GM21737 (cell line): Measurements from ENCODE around the gene ALDH1L1.

Experiments used
- ATAC-seq: cut with Tn5 transposase; IDR thresholded peaks from one replicate; pipeline ENCODE4 v1.9.1; 2021; ENCODE audit warnings: mild to moderate bottlenecking, moderate library complexity; ENCODE audit not compliant: unreplicated experiment

ALDH1L1 gene

DNA sequence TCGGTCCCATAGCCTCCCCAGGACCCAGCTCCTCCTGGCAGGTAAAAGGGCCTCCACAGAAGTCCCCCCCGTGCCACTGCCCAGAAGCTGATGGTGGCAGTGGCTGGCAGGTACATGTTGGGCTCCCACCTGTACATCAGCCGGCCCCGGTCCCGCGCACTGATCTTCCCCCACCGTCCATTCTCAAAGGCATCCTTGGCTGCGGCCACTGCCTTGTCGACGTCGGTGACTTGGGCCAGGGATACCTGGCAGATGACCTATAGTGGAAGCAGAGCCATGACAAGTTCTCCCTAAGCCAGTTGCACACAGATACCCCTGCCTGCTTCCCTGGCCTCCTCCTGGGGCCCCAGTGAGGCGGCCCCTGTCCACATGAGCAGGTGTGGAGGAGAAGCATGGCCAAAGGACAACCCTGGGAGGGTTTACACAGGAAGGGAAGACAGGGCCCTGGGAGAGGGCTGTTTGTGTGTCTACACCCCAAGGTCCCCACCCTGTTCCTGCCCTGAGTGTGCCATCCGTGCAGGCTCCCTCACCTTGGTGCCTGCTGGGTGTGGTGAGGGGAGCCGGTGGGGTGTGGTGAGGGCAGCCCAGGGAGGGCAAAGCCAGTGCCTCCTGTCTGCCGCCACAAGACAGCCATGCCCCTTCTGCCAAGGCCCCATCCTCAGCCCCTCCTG is 44.8 kb downstream of the ALDH1L1 start:
- ATAC-seq, result no peak

DNA sequence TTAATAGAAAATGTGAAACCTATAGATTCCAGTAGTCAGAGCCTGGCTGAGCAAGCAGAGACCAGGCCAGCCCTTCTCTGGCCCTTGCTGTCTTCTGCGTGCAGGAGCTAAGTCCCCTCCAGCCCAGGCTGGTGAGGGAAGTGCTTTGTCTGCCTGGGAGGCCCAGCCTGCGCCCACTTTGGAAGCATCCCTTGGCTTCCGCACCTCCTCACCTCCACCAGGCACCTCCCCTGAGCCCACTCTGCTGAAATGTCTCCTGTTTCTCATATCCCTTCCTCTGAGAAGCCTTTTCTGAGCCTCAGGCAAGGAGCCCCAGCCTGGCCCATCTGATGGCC is 45.3 kb downstream of the ALDH1L1 start:
- no peak for ATAC-seq

DNA sequence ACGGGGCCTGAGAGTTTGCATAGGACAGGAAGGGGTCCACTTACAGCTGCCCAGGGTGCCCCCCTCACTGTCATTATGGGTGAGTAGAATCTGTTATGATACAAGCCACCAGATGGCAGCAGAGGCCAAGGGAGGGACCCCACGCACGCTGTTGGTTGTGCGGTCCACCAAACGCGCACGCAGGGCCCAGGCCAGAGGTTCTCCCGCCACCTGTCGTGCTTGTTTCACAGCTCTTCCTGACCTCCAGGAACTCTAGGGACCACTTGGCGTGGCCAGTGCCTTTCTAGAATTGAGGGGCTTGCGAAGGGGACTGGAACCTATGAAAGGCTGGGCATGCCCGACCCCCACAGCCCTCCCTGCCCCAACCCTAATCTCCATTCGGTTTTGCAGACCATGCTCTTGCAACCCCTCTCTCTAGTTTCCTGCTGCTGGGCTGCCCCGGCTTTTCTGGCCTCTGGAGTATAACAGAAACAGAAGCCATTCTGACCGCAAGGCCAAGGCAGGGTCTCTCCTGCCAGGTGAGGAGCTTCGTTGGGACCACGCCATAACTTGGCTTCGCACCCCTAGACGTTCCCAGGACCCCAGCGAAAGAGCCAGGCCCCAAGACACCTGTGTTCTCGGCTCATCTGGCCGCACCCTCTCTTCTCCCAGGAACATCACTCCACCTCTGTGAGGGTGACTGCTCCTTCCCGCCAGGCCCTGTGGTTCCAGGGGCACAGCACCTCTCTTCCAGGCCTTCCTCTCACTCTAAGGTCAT is 46.0 kb downstream of the ALDH1L1 start:
- ATAC-seq, result no peak

DNA sequence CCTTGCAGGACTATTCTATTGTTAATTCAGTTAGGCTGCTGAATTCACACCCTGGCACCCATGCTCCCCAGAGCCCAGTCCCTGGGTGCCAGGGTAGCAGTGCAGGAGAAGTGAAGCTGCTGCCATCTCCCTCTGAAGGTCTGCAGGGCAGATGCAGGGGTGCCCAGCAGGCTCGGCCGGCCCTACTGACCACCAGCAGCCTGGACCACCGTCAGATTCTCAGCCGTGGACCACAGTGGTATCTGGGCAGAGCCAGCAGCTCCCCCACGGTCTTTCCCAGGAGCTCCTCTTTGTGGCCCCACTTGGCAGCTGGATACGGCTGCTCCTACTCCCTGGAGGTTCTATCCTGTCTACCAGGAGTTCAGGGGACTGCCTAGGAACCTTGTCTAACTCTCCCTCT is 46.8 kb downstream of the ALDH1L1 start:
- no peak for ATAC-seq

DNA sequence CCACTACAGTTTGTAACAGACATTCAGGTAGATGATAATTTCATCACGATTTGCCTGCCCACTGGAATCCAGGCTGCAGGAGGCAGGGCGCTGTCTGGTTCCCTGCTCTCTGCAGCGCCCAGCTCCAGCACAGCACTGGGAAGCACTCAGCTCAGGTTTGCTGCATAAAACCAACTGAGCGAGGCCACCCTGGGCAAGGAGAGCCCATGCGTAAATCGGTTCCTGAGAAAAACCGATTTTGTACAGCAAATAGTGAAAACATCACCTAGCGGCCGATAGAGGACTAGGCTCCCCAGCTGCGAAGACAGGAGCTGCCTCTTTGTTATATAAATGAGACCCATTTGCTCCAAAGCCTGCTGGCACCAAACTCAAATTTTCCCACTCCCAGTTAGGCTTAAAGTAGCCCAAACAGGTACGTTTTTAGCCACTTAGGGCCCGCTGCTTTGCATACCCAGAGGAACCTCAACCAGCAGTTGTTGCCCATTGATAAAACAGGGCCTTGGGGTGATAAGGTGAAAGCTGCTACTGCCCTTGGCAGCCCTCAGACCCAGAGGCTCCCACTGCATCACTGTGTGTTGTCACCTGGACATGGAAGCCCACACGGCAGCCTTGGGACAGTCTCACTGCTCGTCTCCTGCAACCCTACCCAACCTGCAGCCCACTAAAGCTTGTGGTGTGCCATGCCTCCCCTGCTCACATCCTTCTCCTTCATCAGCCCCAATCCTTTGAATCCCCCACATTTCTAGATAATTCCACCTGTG is 47.5 kb downstream of the ALDH1L1 start:
- no peak for ATAC-seq

DNA sequence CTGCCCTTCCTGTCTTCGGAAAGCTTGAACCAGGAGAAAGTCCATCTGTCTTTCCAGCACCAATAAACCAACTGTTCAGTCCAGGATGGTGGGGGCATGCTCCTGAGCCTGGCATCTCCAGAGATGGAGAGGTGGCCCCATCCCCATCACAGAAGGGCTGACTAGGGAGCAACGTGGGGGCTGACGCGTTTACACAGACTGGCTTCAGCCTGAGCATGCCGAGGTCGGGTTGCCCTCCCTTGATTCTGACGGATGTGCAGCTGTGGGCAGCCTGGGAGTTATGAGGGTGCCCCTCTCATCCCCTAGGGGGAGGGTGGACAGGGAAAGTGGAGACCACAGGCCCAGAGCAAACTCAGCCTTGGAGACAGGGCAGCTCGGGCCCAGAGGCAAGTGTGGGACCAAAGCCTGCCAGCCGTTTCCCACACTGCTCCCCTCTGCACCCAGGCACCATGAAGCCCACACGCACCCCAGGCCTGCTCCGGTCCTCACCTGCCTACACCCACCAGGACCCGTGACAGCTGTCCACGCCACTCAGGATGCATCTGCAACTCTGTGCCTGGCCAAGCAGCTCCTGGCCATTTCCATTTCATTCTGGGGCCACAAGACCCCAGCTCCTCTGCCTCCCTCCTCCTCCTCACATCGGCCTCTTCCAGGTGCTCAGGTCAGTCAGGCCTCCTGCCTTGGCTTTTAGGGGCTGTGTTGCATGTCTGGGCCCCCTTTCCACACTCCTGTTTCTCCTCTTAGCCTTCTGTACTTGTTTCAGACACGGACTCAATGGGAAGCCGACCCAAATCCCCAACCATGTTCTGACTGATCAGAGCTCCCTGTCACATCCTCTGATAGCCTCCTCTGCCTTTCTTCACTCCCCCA is 48.3 kb downstream of the ALDH1L1 start:
- no peak for ATAC-seq

DNA sequence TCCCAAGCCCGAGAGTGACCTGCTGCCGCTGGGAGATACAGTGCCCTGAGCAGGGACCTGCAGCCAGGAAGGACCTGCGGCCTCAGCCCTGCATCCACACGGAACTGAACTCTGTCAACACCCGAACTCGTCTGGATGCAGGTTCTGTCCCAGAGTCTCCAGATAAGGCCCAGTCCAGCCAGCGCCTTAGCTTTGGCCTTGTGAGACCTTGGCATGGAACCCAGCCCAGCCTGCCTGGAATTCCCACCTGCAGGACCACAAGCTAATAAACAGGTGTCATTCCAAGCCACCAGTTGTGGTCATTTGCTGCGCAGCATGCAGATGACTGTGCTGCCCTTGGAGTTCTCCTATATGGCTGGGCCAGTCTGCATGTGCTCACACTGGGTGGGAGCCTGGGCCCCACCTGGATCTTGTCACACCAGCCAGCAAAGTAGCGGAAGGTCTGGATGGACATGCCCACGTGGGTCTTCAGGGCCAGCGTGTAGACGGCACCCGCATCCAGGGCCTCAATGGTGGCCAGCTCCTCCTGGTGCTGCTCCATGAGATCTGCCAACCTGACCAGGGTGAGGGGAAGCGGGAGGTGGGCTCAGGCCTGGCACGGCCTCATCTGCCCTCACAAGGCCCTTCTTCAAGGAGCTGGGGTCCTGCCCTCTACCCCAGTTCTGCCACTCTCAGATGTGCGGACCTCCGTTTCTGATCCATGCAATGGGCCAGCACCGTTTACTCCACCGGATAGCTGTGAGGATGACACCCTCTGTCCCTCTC is 49.2 kb downstream of the ALDH1L1 start:
- no peak for ATAC-seq

DNA sequence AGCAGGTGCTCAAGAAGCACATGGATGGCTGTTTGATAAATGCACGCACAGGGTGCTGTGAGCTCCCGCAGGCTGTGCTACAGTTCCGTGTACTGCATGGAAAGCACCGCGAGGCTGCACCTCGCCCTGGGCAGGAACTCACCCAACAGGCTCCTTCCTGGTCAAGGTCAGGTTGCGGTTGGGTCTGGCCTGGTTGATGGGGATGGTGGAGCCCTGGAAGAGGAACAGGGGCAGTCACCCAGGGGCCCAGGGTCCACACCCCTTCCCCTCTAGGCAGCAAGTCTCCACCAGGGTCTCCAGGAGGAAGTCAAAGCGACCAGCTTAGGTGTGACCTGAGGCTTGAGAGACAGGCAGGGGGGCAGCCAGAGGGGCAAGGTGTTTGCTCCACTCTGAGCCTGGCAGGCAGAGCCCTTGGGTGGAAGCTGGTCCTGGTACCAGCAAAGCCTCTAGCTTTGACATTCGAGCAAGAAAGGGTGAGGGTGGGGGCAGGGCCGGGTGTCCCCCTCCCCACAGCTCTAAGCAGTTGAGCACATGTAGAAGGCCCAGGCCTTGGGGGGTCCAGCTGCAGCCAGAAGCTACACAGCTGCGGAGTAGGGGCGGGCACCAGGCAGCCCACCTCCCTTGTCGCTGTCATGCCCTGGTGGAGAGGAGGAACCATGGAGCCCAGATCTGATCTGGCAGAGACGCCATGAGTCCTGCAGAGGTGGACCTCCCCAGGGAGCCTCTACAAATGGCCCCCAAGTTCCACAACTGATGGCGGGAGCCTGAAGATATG is 50.1 kb downstream of the ALDH1L1 start:
- no peak for ATAC-seq

DNA sequence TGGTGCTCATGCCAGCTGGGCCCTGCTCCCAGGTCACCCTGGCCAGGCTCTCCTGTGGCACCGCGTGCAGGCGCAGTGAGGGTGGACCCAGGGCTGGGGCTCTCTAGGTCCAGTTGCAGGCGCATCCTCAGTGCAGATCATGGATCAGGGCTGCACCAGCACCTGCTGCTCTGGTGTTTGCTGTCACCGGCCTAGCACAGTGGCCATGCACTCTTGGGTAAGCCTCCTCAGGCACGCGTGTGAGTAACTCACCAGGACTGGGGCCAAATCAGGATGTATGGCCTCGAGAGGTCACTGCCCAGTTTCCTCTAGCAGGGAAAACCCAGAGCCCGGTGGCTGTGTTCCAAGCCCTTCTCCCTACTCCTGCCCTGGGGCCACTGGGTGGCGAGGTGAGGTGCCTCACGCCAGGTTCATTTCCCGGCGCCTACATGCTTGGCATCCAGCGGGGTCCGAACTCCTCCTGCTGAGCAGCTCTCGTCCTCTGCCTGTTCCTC is 50.9 kb downstream of the ALDH1L1 start:
- ATAC-seq, result no peak

DNA sequence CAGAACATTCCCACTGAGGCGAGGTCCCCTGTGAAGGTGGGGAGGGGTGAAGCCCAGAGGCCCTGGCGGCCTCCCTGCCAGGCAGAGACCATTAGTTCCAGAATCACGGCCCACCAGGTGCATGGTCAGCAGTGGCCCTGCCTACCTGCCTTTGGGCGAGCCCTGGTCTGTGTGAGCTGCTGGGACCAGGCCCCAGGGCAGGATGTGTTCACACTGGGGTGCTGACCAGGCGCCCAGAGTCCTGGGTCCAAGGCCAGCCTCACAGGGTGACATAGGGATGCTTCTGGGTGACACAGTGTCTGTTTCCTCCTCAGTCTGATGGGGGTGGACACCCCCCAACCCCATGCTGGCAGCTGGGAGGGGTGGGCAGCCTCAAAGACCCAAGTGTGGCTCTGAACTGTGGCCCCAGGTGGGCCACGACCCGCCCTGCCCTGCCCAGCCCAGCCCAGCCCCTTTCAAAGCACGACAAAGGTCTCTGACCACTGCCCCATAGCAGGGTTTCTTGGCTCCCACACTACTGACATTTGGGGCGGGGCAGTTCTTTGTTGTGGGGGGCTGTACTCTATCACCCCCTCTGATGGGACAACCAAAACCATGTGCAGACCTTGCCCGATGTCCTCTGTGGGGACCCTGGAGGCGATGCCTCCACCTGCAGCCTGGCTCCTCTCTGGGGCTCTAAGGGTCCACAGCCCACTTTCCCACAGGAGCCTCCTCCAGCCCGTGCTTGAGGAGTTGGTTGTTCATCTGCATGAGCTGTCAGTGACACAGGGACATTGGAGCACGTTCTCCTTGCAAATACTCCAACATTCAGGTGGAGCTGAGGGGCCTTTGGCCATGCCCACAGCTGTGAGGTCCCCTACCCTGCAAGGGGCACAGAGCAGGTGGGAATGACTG is 51.6 kb downstream of the ALDH1L1 start:
- no peak for ATAC-seq

DNA sequence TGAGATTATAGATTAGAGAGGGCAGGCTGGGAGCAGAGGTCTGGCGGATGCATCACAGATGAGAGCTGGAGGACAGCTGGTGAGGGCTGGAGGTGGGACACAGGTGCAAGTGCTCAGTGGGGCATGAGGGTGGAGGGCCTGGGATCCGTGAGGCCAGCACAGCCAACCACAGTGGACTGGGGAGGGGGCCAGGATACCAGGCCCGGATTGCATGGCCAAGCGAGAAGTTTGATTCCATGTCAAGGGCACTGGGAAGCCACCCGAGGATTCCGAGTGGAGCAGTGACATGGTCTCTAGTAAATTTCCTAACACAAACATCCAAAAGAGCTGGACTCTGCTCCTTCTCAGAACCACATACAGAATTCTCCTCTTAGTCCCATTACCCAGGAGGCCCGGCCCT is 52.5 kb downstream of the ALDH1L1 start:
- ATAC-seq, result no peak

DNA sequence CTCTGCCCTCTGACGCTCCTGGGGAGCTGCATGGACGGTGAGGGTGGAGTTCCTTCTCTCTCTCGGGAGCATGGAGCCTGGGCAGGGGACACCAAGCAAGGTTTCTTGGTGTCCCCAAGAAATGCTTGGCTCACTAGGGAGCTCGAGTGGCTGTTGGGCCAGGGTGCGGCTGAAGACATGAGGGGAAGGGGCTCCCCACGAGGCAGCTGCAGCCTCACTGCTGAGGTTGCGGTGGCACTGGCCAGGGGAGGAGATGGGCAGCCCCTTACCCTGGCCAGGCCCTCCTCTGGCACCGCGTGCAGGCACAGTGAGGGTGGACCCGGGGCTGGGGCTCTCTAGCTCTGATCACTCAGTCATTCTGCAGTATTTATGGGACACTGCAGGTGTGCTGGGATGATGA is 52.9 kb downstream of the ALDH1L1 start:
- ATAC-seq, result no peak

DNA sequence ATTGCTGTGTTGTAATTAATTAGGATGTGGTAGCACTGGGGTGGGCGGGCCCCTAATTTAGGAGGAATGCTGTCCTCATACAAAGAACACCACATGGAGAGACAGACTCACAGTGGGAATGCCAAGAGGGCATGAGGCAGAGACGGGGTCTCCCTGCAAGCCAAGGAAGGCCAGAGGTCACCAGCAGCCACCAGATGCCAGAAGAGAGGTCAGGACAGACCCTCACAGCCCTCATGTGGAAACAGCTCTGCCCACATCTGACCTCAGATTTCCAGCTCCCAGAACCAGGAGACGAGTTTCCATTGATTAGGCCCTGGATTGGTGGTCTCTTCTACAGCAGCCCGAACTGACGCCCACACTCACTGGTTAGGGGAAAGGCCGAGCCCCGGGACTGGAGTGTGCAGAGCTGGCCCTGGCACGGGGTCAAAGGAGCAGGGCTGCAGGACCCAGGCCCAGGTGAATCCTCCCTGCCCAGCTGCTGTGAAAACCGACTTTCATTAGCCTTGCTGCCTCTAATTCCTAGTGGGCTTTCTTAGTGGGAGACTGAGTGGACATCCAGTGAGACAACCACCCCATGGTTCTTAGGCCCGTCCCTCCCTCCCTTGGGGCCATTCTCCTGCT is 53.5 kb downstream of the ALDH1L1 start:
- ATAC-seq, result no peak

DNA sequence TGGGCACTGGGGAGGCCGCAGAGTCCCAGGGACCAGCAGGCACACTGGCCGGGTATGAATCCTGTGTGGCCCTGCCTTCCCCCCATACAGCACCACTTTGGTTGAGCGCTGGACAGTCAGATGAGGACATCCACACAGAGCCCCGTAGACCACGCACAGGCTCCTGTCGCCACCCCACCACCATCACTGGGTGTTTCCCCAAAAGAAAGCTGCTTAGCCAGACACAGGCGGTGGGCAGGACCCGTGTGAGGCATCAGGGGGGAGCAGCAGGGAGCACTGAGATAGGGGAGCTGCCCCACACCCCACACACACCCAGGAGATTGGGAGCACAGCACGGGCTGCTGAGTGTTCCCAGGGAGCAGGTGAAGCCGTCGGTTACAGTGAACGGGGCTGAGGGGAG is 54.1 kb downstream of the ALDH1L1 start:
- no peak for ATAC-seq

DNA sequence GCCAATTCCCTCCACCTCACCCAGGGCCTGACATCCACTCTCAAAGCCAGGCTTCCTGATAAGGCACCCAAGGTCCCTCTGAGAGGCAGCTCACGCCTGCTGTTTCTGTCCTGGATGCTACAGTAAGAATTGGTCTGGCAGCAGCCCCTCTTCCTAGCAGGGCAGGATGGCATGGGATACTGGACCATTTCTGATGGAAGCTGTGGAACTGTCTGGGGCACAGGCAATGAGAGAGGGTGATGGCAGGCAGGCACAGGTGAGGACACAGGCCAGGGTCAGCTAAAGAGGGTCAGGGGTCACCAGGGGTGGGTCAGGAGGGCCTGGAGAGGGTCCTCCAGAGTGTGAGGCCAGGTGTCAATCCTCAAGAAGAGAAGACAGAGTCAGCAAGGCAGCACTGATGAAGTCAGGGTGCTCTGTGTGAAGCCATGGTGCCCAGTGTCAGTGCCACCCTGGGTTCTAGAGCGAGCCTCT is 54.6 kb downstream of the ALDH1L1 start:
- ATAC-seq, result no peak

DNA sequence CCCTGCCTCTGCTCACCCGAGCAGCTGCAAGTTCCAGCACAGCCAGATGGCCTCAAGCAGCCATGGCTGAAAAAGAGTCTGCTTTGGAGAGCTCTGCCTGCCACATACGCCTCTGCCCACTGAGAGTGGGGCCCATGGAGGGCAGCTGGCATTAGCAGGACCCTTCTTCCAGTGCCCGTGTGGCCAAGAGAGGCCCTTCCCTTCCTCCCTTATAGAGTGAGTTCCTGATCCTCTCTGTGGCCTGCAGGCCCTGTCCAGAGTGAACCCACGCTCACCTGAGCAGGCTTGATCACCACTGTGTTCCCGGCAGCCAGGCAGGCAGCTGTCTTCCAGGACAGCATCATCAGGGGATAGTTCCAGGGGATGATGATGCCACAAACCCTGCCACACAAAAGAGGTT is 55.0 kb downstream of the ALDH1L1 start:
- ATAC-seq, result no peak

DNA sequence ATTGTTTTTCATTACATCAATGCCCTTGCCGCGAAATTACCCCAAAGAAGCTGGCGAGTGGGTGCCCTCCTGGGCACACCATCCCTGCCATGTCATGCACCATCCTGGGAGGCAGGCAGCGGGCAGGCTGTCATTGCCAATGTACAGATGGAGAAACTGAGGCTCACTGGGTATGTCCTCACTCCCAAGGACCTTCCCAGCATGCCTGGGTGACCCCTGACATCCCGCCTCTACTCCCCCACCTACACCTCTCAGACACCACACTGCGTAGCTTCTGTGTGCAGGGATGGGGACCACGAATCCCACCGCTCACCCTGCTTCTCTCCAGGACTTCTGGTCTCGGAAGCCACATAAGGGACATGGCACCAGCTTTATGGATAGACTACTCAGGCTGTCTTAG is 55.5 kb downstream of the ALDH1L1 start:
- ATAC-seq, result no peak
